Astrocyte (in vitro differentiated cells and primary cell): ENCODE measurements around the gene LRRTM4. TPM values are rescaled to one million over a fixed set of nuclear protein-coding genes. Genes with fewer than 3 reads are reported as not detected.

ENCODE experiments used
- DNase-seq: peaks from one replicate; pipeline ENCODE4 v3.0.0-alpha.2; 2010; ENCODE audit warnings: low read depth
- FAIRE-seq: peaks from 2 replicates; lab custom pipeline; 2011; peaks lifted over from hg19 to GRCh38; lab: Jason Lieb, UNC
- H2AFZ ChIP-seq: 2 replicates; pipeline ENCODE4 v1.6.0; 2012; ENCODE audit warnings: low read depth, low read length, inconsistent platforms
- H3K27ac ChIP-seq: 2 replicates; pipeline ENCODE4 v1.5.1; 2011; ENCODE audit warnings: low read depth, low read length, inconsistent platforms
- H3K27me3 ChIP-seq: 2 replicates; pipeline ENCODE4 v1.6.0; 2011; ENCODE audit warnings: low read length, inconsistent platforms; ENCODE audit not compliant: insufficient read depth
- H3K36me3 ChIP-seq: 2 replicates; pipeline ENCODE4 v1.5.1; 2011; ENCODE audit warnings: low read length, inconsistent platforms; ENCODE audit not compliant: insufficient read depth
- H3K4me1 ChIP-seq: 2 replicates; pipeline ENCODE4 v1.5.1; 2011; ENCODE audit warnings: low read length, inconsistent platforms; ENCODE audit not compliant: insufficient read depth
- H3K4me2 ChIP-seq: 2 replicates; pipeline ENCODE4 v1.6.0; 2012; ENCODE audit warnings: low read length, inconsistent platforms
- H3K4me3 ChIP-seq: 2 replicates; pipeline ENCODE4 v1.5.1; 2011; ENCODE audit warnings: low read depth, mild to moderate bottlenecking, low read length, inconsistent platforms; ENCODE audit not compliant: insufficient read depth
- H3K79me2 ChIP-seq: 2 replicates; pipeline ENCODE4 v1.6.0; 2012; ENCODE audit warnings: mild to moderate bottlenecking, low read length, inconsistent platforms; ENCODE audit not compliant: insufficient read depth
- H3K9ac ChIP-seq: 2 replicates; pipeline ENCODE4 v1.6.0; 2012; ENCODE audit warnings: mild to moderate bottlenecking, low read length, inconsistent platforms
- H3K9me3 ChIP-seq: 2 replicates; pipeline ENCODE4 v1.5.1; 2012; ENCODE audit warnings: low read depth, mild to moderate bottlenecking, low read length, inconsistent platforms; ENCODE audit not compliant: insufficient read depth
- H4K20me1 ChIP-seq: 2 replicates; pipeline ENCODE4 v1.6.0; 2012; ENCODE audit warnings: low read length, inconsistent platforms; ENCODE audit not compliant: insufficient read depth
- H3K27ac Mint-ChIP-seq: one replicate; pipeline ENCODE4 v1.8.0; 2021; ENCODE audit warnings: mild to moderate bottlenecking, mixed read lengths; ENCODE audit not compliant: unreplicated experiment
- H3K27me3 Mint-ChIP-seq: one replicate; pipeline ENCODE4 v1.8.0; 2021; ENCODE audit warnings: low read depth, mixed read lengths; ENCODE audit not compliant: unreplicated experiment
- H3K36me3 Mint-ChIP-seq: one replicate; pipeline ENCODE4 v1.8.0; 2021; ENCODE audit warnings: low read depth, mixed read lengths; ENCODE audit not compliant: unreplicated experiment
- H3K4me1 Mint-ChIP-seq: one replicate; pipeline ENCODE4 v1.8.0; 2021; ENCODE audit warnings: low read depth, mixed read lengths; ENCODE audit not compliant: unreplicated experiment
- H3K4me3 Mint-ChIP-seq: one replicate; pipeline ENCODE4 v1.8.0; 2021; ENCODE audit warnings: mild to moderate bottlenecking, moderate library complexity, mixed read lengths; ENCODE audit not compliant: unreplicated experiment
- H3K9me3 Mint-ChIP-seq: one replicate; pipeline ENCODE4 v1.8.0; 2021; ENCODE audit warnings: mild to moderate bottlenecking, mixed read lengths; ENCODE audit not compliant: unreplicated experiment
- EZH2 ChIP-seq: IDR thresholded peaks from 2 replicates; pipeline ENCODE4 v1.6.1; 2012; ENCODE audit warnings: mild to moderate bottlenecking, low read length, inconsistent platforms; ENCODE audit not compliant: insufficient read depth
- total RNA-seq: library from RNA; stranded (reverse); gene quantifications from 2 replicates; pipeline ENCODE4 v1.2.1, GENCODE V29; 2021
- TF ChIP-seq, protein P1 (sequence below): IDR thresholded peaks from 2 replicates; pipeline ENCODE4 v1.5.1; 2011; ENCODE audit warnings: low read depth, mild to moderate bottlenecking, inconsistent platforms, low read length, moderate library complexity; ENCODE audit not compliant: insufficient read depth

Gene LRRTM4
- total RNA-seq, 1 donor from 2014 or later = 0.59 TPM

DNA sequence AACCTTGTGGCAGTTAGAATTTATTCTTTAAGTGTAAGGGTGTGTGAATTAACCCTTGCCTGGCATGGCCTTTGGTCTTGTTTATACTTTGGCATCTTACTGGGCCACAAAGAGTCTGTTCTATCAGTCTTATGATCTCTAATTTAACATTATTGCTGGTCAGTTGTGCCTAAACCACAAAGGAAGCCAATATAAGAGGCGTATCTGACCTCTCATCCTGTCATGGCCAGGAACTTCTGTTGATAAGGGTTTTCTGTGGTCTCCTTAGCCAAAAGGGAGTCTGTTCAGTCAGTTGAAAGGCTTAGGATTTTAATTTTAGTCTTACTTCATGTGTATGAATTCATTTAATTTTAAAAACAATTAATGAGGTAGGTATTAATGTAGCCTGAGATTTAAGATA is 127.2 kb downstream of the LRRTM4 start:
- FAIRE-seq = no peak
- Histone ChIP-seq H3K27me3 (no peaks in the 10 kb centered on the region), H4K20me1 (no peaks in the 10 kb centered on the region), H2AFZ (no peak overlapping the region), H3K36me3 (no peaks in the 10 kb centered on the region), H3K9ac (no peak overlapping the region), H3K4me1 (no peaks in the 10 kb centered on the region), H3K27ac (no peak overlapping the region), H3K4me3 (no peak overlapping the region), H3K4me2 (no peak overlapping the region), H3K9me3 (no peaks in the 10 kb centered on the region), H3K79me2 (no peaks in the 10 kb centered on the region)
- no peaks in the 10 kb centered on the region for H3K4me1 Mint-ChIP-seq
- H3K4me3 Mint-ChIP-seq = no peak overlapping the region
- H3K36me3 Mint-ChIP-seq = no peaks in the 10 kb centered on the region
- no peak overlapping the region for H3K27ac Mint-ChIP-seq
- no peak for DNase-seq
- no peaks in the 10 kb centered on the region for H3K9me3 Mint-ChIP-seq
- TF ChIP-seq EZH2 = no peak
- TF ChIP-seq, protein P1, sequence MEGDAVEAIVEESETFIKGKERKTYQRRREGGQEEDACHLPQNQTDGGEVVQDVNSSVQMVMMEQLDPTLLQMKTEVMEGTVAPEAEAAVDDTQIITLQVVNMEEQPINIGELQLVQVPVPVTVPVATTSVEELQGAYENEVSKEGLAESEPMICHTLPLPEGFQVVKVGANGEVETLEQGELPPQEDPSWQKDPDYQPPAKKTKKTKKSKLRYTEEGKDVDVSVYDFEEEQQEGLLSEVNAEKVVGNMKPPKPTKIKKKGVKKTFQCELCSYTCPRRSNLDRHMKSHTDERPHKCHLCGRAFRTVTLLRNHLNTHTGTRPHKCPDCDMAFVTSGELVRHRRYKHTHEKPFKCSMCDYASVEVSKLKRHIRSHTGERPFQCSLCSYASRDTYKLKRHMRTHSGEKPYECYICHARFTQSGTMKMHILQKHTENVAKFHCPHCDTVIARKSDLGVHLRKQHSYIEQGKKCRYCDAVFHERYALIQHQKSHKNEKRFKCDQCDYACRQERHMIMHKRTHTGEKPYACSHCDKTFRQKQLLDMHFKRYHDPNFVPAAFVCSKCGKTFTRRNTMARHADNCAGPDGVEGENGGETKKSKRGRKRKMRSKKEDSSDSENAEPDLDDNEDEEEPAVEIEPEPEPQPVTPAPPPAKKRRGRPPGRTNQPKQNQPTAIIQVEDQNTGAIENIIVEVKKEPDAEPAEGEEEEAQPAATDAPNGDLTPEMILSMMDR = no peak
- H3K27me3 Mint-ChIP-seq = no peaks in the 10 kb centered on the region

DNA sequence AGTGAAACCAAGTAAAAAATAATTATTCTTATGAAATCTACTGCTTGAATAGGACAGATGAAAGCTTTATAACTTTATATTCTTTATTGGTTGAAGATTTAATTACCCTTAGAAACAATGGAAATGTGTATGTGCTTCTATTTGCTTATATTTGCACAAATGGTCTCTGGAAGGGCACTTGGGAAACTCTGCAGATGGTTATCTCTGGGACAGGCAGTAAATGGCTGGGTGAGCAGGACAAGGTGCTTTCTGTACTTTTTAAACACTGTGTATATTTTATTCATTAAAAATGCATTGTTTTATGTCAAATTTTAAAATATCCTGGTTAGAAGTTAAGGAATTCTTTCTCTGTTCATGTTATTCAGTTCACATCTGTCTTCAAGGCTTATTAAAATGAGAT is 131.1 kb downstream of the LRRTM4 start:
- H3K4me3 ChIP-seq = no peak overlapping the region
- Mint-ChIP-seq H3K4me1 (no peaks in the 10 kb centered on the region), H3K27ac (no peak overlapping the region), H3K36me3 (no peaks in the 10 kb centered on the region), H3K27me3 (no peaks in the 10 kb centered on the region), H3K9me3 (no peaks in the 10 kb centered on the region), H3K4me3 (no peak overlapping the region)
- H3K9me3 ChIP-seq = no peaks in the 10 kb centered on the region
- H3K27me3 ChIP-seq = no peaks in the 10 kb centered on the region
- H4K20me1 ChIP-seq = no peaks in the 10 kb centered on the region
- no peak overlapping the region for H3K9ac ChIP-seq
- H2AFZ ChIP-seq = no peak overlapping the region
- H3K4me1 ChIP-seq = no peaks in the 10 kb centered on the region
- no peak overlapping the region for H3K4me2 ChIP-seq
- no peak for DNase-seq
- TF ChIP-seq, protein P1 = no peak
- no peak for TF ChIP-seq EZH2
- H3K27ac ChIP-seq = no peak overlapping the region
- H3K36me3 ChIP-seq = no peaks in the 10 kb centered on the region
- no peaks in the 10 kb centered on the region for H3K79me2 ChIP-seq
- FAIRE-seq = no peak

DNA sequence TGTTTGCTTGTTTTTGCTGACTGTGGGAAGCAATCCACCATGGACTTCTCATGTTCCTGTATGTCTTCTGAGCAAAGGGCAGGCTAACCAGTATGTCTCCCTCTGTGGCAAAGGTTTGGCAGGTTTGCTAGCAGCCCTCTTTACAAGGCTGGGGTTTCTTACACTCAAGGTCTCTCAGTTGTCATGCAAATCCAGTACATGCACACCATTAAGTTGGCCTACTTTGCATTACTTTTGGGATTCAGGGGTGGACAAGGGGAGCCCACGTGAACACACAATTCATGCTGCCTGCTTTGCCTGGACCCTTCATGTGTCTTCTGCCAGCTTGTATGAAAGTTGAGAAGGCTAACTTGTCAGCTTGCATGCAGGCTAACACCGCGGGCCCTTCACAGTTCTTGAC is 134.9 kb downstream of the LRRTM4 start:
- H3K9ac ChIP-seq = no peak overlapping the region
- Mint-ChIP-seq H3K9me3 (no peaks in the 10 kb centered on the region), H3K4me3 (no peak overlapping the region), H3K36me3 (no peaks in the 10 kb centered on the region), H3K4me1 (no peaks in the 10 kb centered on the region), H3K27me3 (no peaks in the 10 kb centered on the region), H3K27ac (no peak overlapping the region)
- H2AFZ ChIP-seq = no peak overlapping the region
- no peaks in the 10 kb centered on the region for H3K27me3 ChIP-seq
- H3K4me3 ChIP-seq = no peak overlapping the region
- no peaks in the 10 kb centered on the region for H3K9me3 ChIP-seq
- H3K4me1 ChIP-seq = no peaks in the 10 kb centered on the region
- no peak overlapping the region for H3K27ac ChIP-seq
- TF ChIP-seq, protein P1 = no peak
- TF ChIP-seq EZH2 = no peak
- H3K36me3 ChIP-seq = no peaks in the 10 kb centered on the region
- H3K4me2 ChIP-seq = no peak overlapping the region
- no peaks in the 10 kb centered on the region for H3K79me2 ChIP-seq
- FAIRE-seq (no peak), DNase-seq (no peak)
- no peaks in the 10 kb centered on the region for H4K20me1 ChIP-seq
